ENCODE results near the gene PBX3.
"Not testable (repeated sequence)": the region's sequence is repeated elsewhere in the genome, so short reads cannot be mapped to it uniquely, and the experiment has no call there.

Gene PBX3

DNA sequence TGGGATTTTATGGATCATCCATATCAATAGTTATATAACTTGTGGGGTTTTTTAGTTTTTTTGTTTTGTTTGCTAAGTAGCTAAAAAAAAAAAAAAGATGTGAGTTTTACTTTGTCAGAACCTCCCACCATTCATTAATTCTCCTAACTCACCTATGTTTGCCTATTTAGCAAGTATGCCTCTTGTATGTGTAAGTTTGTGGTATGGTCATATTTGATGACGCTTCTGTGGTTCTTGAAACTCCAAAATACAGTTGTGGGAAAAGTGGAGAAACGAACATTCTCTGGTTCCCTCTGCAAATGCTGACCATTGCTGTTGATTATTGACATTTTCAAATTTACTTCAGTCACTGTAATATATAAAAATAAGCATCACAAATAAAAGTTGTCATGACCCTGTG lies 75.7 kb downstream of the PBX3 start:
- no peak for DNase-seq (ENCODE audit: low read depth)

DNA sequence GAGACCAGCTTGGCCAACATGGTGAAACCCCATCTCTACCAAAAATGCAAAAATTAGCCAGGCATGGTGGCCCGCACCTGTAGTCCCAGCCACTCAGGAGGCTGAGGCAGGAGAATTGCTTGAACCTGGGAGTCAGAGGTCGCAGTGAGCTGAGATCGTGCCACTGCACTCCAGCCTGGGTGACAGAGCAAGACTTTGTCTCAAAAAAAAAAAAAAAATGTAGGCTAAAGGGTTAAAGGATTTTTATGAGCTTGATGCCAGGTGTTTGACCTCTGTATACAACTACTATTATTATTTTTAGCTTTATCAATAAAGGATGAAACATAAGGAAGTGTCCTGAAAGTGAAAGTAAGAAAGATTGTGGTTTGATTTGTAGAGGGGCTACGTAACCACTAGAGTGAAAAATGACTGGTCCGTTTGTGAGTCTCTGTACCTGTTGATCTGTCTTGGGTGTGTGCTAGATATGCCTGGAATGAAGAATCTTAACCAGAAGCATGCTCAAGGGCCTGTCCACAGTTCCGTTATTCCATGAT lies 76.8 kb downstream of the PBX3 start:
- not testable (repeated sequence) for DNase-seq (ENCODE audit: low read depth)

DNA sequence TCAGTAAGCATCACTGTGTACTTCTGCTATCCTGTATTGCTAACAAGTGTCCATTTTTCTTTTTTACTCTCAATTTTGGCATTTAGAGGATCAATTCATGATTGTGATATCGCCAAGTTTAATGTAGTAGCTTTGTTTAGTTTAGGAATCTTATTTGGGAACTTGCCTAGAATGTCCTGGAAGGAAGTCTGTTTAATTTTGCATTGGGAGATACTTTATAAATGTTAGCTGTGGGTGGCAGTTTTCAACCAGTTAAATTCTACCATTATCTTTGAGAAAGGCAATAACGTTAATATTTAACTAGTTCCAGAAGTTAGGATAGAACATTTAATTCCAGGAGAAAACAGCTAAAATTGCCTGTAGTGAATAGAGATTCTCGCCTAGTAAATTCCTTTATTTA lies 78.6 kb downstream of the PBX3 start:
- DNase-seq (ENCODE audit: low read depth) = no peak

DNA sequence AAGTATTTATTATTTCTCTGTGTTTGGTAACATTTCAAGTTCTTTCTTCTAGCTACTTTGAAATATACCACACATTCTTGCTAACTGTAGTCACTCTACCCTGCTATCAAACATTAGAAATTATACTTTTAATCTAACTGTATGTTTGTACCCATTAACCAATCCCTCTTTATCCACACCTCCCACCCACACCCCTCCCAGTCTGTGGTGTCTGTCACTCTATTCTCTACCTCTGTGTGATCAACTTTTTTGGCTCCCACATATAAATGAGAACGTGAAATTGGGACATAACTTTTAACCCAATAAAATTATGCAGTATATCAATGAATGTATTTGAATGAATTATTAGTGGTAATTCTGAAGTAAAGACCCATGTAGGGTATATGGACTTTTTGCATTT lies 79.7 kb downstream of the PBX3 start:
- DNase-seq (ENCODE audit: low read depth) = no peak

DNA sequence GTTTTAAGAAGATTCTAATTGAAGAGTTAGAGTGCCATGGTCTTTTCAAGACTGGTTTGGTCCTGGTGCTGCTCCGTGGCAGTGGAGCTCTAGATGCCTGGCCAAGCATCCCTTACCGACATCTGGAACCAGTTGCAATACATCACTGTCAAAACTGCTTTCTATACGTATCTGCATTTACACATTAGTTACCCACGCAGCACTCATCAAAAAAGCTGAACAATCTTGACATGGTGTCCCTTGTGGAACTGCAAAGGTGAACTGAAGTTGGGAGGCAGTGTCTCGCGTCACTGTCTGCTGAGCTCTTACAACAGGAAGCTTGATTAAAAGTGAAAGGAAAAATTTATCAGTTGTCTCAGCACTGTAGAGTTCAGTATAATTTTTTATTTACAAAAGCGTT lies 82.6 kb downstream of the PBX3 start:
- DNase-seq (ENCODE audit: low read depth) = no peak

DNA sequence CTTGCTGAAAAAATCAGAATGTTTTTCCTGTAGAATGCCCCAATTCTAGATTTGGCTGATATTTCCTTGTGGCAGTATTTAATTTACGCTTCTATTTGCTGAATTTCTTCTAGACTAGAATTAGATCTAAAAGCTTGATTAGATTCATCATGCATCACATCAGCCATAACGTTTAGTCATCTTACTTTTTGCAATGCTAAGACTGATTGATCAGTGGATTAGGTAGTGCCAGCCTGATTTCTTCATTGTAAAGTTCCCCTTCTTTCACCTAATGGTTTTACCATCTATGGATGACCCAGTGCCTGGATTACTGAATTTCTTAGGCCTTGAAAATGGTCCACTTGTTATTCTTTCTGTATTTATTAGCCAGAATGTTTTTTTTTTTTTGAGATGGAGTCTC lies 83.9 kb downstream of the PBX3 start:
- no peak for DNase-seq (ENCODE audit: low read depth)

DNA sequence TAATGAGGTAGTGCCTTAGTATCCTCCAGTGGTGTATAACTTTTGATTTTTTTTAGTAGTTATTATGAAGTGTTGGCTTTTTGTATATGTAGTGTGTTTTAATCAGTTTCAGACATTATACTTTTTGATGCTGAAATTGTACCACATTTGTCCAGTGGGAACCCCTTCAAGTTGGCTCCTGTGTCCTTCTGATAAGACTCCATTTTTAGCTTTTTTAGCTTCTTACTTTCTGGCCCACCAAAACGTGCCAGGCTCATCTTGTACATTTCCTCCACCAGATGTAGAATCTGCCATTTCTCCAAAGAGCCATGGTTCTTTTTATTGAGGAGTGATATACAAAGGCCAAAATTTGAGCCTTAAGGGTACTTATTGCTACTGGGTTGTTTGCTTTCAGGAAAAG lies 84.4 kb downstream of the PBX3 start:
- DNase-seq (ENCODE audit: low read depth) = no peak

DNA sequence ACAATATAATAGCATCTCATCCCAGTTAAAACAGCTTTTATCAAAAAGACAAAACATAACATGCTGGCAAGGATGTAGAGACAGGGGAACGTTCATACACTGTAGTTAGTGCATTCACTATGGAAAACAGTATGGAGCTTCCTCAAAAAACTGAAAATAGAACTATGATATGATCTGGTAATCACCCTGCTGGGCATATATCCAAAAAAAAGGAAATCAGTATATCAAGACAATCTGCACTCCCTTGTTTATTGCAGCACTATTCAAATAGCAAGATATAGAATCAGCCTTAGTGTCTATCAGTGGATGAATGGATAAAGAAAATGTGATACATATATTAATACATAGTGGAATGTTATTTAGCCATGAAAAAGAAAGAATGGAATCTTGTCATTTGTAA lies 88.5 kb downstream of the PBX3 start:
- DNase-seq (ENCODE audit: low read depth) = no peak

DNA sequence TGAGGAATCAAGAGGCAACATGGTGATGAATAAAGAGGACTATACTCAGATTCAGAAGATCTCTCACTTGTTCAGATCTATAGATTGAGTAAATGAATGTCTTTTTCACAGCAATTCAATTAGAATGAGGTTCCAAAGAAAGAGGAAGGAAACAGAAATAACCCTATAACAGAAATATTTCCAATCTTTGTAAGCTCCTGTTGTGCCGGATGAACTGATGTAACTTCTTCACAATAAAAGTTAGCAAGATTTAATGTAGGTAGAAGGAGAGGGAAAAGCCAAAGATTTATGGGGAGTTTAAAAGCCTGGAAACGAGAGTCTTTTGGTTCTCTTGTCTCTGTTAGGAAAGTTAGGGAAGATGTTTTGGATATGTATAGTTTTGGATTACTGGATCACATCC lies 92.1 kb downstream of the PBX3 start:
- DNase-seq (ENCODE audit: low read depth) = no peak

DNA sequence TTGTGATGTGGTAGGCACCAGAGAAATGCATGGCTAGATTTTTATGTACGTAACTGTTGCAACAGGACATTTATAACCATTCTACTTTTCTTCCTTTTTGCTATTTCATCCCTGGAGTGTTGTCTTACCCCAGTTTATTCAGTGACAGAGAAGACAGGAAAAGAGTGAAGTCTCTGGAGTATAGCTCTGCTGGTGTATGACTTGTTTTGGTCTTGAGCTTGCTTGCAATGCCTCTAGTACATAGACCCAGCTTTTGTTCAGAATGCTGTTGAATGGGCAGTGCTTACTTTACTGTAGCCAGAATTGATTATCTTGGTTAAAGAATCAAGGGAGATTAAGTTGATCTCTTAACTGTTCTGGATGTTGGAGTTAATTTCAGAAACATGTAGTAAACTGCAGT lies 94.3 kb downstream of the PBX3 start:
- no peak for DNase-seq (ENCODE audit: low read depth)

DNA sequence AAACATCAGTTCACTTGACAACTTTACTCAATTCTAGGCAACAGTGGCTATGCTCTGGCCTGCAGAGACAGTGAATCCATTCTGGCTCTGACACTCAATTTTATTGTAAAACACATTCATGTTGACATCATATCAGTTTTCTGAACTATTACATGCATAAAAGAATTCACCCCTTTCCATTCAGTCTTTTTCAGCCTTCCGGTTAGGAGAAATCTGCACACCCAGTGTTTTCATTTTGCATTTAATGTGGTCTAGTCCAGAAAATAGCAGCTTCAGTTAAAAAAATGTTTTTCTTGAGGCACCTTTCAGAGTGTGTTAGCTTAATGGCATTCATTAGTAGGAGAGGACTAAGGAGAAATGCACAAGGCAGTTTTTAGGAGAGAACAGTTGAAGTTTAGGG lies 95.1 kb downstream of the PBX3 start:
- no peak for DNase-seq (ENCODE audit: low read depth)

DNA sequence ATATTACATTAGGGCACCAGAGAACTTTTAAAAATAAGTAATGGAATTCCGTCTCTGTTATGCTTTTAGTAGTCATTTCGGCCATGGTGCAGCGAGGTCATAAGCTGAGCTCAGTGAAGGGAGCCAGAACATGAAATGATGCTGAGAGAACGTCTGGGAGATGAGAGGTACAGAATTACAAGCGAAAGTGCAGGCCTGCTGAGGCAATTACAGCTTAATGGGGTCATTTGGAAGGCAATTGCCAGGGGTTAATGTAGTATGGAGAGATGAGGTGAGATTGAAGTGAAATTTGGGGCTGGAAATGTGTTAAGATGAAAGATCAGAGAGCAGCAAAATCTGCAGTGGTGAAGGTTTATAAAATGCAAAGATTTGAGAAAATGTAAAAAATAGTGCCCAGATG lies 96.5 kb downstream of the PBX3 start:
- no peak for DNase-seq (ENCODE audit: low read depth)

DNA sequence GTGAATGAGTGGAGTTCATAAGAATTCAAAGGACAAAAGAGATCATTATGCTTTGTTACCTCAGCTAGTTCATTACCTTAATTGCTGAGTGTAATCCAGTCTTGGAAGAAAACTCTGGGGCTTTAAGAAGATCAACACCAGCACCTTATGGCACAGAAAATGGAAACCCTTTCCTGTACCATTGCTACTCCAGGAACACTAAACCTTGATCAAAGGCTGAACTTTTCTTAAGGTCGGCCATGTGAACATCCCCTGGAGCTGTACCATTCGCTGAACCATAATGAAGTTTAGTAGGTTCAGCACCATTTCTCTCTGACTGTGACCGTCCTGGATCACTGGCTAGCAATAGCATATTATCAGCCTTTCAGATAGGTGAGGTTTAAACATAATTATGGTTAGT lies 97.4 kb downstream of the PBX3 start:
- DNase-seq (ENCODE audit: low read depth) = no peak

DNA sequence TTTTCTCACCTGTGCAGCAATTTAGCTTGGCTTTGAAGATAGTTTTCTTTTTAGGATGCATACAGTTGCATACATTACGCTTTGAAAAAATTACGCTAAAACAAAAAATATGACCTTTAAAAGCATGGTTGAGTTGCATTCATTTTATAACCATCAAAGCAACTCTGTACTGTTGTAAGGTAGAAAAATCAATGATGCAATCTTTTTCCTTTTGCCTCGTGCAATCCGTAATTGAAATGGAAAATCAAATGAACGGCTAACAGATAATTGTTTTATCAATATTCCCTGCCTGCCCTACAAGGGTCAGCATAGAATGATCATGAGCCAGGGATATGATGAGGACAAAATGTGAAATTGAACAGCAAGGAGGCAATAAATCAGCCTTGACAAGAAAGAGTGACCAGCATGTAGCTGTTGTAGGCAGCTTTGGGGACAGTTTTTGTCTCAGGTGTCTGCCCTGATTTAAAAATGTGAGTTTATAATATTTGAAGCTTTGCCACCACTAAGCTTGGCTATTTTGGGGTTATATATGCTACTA lies 98.2 kb downstream of the PBX3 start:
- DNase-seq (ENCODE audit: low read depth) = no peak

DNA sequence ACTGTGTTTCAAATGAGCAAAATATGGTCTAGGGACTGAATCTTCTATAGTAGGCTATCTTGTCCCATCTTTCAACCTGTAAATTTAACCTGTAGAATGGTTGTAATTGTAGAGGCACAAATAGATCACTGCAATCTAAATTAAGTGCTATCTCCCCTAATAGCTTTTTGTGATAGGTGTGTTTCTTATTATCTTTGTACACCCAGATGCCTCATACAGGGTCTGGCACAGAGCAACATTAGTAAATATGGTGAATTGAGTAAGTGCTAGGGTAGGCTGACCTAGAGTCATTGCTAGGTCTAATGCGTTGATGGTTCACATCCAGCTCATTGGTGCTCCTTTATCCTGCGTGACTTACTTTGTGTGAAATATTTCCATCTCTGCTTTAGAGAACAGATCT lies 100.6 kb downstream of the PBX3 start:
- DNase-seq (ENCODE audit: low read depth) = no peak

DNA sequence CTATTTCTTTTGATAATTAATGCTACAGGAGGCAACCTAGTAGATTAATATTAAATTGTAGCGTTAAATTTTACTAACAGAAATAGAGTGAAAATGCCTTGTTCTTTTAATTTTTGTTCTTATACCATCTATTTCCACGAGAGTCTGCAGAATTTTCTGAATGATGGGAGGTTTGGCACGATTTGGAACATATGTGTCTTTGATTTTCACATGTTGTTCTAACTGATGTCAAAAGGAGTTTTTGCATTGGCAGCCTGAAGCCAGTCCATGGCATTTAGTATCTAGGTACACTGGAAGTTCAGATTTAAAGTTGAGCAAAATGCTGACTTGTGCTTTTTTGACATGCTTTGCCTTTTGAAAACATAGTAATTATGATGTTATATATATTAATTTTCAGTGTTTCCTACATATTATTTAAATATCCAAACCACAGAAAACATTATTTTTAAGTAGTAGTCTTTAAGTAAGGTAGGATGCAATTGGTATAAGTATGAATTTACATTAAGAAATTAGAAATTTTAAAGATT lies 103.0 kb downstream of the PBX3 start:
- DNase-seq (ENCODE audit: low read depth) = no peak

DNA sequence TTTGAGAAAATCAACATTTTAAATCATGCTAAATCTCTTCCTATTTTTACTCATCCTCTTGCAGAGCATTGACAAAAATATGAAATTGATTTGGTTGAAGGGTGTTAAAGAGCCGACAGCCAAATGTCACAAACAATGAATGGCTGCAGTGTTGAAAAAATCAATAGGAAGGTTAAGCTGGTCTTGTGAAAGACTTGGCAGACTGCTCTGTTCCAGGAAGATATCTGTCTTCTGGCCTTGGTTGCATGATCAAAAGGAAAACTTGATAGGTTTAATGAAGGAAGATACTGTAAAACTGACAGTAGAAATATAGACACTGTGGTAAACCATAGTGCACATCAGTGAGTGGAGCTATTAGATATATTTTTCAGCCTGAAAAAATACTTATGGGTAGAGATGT lies 103.6 kb downstream of the PBX3 start:
- DNase-seq (ENCODE audit: low read depth) = no peak

DNA sequence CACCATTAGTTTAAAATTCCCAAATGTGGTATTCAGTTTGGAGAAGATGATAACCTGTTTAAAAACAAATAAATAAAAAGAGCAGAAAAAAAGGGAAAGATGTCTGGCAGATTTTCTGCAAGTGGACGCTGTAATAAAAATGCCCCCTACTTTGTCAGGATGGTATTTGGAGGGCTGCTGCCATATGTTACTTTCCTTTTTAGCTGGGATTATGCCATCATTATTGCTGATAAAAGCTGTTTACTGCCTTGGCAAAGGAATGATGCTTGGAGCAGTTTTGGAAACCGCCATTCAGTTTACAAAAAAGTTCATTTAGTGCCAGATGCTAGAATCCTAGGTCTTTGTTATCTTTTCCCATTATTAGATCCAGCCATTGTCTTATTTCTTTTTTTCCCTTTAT lies 104.8 kb downstream of the PBX3 start:
- no peak for DNase-seq (ENCODE audit: low read depth)

DNA sequence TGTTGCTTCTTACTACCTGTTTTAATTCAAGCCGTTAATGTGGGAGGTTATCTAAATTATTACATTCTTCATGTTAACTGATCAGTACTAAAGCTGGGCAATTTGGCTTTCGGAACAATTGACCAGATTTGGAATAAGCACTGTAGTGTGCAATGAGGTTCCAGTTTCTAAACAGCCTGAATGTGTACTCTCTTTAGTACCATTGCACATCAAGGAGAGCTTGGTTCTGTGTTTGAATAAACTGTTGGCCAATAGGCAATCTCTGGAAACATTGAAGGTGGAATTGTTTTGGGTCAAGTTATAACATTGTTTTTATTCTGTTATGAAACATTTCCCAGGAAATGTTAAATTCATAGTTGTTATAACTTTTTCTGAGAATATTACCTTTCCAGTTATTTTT lies 105.2 kb downstream of the PBX3 start:
- no peak for DNase-seq (ENCODE audit: low read depth)

DNA sequence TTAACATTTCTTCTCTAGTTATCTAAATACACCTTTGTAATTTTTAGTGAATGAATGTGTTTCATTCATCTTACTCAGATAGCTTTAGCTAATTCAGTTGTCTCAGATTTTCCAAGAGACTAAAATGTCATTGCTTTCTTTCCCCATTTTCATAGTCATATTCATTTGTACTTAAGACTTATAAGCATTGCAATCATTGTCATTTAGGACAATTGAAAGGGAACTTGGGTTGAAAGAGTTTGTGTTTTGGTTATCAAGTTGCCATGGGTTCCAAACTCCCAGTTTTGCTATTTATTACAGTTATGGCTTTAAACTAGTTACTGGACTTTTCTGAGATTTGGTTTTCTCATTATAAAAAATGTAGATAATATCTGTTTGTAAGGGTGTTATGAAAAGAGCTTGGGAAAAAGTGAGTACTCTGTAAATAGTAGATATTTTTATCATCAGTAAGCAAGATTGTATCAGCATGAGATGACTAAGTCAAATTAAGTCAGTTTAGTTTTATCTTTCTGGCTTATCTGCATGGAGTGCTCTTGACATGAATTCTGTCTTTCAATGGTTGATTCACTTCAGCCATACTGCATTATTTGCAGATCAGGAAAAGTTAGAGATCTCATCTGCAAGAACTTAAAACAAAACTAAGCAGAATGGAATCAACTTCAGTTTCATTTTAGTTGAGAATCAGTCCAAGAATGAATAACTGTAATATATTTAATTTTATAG lies 107.5 kb downstream of the PBX3 start:
- no peak for DNase-seq (ENCODE audit: low read depth)

DNA sequence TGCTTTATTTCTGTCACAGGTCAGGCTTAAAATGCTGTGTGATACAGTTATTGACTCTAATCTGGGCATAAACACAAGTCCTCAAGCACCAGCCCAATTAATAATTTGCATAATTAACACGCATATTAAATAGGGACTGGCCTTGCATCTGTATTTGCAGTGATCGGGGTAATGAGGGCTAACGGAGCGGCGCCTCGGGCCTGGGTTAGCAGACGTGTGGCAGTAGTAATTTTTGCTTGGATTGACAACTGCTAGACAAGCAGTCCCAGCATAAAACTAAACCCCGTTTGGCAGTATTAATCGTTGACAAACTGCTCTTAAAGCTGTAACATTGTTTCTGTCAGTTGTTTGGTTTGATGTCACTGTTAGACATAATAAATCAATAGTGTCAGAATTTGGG lies 109.2 kb downstream of the PBX3 start:
- no peak for DNase-seq (ENCODE audit: low read depth)

DNA sequence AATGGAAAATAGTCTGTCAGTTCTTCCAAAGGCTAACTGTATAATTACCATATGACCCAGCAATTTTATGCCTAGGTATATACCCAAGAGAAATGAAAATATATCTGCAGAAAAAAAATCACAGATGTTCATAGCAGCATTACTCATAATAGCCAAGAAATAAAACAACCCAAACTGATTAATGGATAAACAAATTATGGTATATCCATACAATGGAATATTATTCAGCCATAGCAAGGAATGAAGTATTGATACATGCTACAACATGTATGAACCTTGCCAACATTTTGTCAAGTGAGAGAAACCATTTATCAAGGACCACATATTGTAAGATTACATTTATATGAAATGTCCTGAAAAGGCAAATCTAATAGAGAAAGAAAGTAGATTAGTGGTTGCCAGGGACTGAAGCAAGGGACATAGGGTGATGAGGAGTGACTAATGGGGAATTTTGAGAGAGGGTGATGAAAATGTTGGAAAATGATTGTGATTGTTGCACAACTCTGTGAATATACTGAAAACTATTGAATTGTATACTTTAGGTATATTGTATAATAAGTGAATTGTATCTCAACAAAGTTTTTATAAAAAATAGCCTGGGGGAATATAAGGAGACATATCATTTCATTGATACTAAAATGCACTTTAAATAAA lies 114.4 kb downstream of the PBX3 start:
- DNase-seq (ENCODE audit: low read depth) = no peak

DNA sequence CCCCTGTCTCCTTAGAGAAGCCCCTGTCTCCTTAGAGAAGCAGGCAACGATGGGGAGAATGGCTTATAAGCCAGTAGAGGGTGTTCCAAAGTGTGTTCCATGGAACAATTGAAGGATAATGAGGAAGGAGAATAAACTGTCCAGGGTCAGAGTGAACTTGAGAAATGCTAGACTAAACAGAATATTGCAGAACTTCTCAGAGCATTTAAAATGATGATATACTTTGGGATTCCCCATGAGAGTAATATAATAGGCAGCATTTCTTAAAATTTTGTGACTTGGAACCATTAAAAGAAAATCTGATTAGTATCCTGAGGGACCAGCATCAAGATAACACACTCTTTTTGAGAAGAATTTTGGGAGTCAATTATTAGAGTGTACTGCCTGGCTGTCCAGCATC lies 116.8 kb downstream of the PBX3 start:
- DNase-seq (ENCODE audit: low read depth) = no peak
